GM21447 (cell line): ENCODE results near the gene IL6R.

Source experiments
- ATAC-seq: cut with Tn5 transposase; IDR thresholded peaks from one replicate; pipeline ENCODE4 v1.9.1; 2021; ENCODE audit not compliant: unreplicated experiment

The IL6R gene

DNA sequence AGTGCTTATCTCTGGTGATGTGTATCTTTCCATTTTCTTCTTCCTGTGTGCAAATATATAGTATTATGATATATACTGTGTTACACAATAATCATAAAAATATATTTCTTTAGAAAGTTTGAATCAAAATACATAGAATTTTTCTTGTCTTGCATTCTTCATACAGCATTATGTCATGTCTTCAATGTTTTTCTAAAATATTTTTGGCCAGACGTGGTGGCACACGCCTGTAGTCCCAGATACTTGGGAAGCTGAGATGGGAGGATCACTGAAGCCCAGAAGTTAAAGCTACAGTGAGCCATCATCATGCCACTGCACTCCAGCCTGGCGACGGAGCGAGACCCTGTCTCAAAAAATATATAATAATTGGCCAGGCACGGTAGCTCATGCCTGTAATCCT lies 41.6 kb downstream of the IL6R start:
- ATAC-seq, result no peak

GRCh38 chr1:154448331-154448811 lies 43.2 kb downstream of the IL6R start:
- no peak for ATAC-seq

- no peak for ATAC-seq
Measured at GRCh38 chr1:154453161-154453560, 48.0 kb downstream of the IL6R start.

DNA sequence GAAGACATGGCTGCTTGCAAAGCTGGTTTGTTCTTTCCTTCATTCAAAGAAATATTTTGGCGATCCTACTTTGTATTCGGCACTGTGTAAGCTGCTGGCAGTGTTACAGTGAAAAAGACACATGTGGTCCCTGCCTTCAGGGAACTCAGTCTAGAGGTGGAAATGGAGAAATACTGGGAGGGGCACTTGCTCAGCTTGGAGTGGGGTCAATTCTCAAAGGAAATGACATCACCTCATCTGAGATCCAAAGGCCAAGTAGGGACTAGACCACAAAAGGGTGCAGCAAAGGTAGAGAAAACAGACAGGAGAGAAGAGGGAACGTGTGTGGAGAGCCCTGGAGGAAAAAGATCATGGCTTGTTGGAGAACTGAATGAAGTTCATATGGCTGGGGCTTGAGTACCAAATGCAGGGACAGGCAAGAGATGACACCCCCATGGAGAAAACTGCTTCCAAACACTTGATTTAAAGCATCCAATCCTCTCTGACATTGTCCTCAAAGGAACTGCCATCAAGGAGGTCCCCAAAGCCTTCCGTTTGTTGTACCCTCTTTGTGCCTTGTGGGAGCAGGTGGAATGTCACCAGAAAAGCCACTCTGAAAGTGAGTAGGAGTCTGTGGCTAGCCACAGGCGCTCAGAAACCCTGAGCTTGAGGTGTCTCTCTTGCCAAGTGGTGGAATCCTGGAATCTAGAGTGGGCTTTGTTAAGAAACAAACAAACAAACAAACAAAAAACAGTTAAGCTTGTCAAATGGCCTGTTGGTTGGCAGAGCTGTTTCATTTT lies 48.6 kb downstream of the IL6R start:
- no peak for ATAC-seq

DNA sequence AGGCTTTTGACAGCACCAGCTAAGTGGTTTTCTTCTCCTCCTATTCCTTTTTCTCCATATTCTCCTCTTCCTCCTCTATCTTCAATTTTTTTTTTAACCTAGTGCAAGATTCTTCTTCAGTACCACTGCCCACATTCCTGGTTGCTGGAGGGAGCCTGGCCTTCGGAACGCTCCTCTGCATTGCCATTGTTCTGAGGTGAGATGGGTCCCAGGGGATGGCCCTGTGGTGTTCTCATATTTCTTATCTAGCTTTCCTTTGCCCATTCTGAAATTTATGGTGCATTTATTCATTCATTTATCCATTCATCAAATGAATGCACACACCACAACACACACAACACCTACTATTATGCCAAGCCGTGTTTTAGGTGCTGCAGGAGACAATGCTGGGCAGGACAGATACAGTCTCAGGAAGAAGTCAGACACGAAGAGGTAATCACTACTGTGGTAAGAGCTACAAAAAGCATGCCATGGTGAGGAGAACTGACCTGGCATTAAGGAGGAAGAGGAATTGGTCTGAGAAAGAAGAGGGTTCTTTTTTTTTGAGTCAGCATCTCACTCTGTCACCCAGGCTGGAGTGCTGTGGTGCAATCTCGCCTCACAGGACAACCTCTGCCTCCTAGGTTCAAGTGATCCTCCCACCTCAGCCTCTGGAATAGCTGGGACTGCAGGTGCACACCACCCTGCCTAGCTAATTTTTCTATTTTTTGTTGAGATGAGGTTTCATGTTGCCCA lies 49.4 kb downstream of the IL6R start:
- ATAC-seq, result no peak

DNA sequence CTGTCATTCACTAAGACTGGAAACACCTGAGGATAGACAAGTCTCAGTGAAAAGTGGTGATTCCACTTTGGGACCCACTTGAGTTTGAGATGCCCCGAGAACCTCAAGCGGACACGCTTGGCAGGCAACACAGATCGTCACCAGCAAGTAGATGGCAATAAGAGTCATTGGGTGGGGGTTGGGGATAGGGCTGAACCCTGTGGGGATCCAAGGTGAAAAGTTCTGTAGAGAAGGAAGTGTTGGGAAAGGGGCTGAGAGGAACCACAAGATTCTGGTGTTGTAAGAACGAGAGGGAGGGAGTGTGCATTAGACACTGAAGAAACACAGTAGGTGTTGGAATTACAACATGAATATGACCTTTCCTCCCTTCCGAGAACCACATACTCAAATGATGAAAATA lies 51.5 kb downstream of the IL6R start:
- ATAC-seq, result no peak

- no peak for ATAC-seq
Measured at GRCh38 chr1:154459080-154459479, 53.9 kb downstream of the IL6R start.

DNA sequence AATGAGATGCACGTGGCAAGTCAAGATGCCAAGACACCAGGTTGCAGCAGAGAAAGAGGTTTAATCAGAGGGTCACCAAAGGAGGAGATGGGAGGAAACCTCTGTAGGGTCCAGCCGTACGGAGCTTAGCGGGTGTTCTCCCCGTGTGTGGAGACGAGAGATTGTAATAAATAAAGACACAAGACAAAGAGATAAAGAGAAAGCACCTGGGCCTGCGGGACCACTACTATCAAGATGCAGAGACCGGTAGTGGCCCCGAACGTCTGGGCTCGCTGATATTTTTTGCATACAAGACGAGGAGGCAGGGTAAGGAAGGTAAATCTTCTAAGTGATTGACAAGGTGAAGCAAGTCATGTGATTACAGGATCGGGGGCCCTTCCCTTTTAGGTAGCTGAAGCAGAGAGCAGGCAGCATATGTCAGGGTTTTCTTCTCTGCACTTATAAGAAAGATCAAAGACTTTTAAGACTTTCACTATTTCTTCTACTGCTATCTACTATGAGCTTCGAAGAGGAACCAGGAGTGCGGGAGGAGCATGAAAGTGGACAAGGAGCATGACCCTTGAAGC lies 55.6 kb downstream of the IL6R start:
- no peak for ATAC-seq

DNA sequence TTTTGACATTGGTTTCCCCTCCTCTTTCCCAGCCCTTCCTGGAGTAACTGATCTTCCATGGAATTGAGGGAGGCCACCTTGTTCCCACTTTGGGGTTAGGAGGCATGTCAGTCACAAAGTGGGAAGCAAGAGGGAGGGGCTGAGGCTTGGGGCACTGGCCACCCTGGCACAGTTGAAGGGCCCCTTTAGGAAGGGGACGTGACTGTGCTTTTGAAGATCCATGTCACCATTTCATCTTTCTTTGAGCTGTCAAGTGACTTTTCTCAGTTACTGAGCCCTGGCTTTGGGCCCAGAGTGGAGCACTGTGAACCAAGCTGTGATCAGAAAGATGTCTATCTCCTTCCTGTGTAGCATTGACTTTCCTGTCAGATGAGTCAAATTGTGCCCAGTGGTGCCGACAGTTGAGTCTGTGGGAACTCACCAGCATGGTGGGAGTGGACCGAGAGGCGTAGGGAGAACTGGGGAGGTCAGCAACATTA lies 58.4 kb downstream of the IL6R start:
- no peak for ATAC-seq

- ATAC-seq, result no peak
Measured at GRCh38 chr1:154465621-154466195, 60.6 kb downstream of the IL6R start.

DNA sequence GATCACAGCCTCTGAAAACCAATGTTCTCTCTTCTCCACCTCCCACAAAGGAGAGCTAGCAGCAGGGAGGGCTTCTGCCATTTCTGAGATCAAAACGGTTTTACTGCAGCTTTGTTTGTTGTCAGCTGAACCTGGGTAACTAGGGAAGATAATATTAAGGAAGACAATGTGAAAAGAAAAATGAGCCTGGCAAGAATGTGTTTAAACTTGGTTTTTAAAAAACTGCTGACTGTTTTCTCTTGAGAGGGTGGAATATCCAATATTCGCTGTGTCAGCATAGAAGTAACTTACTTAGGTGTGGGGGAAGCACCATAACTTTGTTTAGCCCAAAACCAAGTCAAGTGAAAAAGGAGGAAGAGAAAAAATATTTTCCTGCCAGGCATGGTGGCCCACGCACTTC lies 61.1 kb downstream of the IL6R start:
- no peak for ATAC-seq

DNA sequence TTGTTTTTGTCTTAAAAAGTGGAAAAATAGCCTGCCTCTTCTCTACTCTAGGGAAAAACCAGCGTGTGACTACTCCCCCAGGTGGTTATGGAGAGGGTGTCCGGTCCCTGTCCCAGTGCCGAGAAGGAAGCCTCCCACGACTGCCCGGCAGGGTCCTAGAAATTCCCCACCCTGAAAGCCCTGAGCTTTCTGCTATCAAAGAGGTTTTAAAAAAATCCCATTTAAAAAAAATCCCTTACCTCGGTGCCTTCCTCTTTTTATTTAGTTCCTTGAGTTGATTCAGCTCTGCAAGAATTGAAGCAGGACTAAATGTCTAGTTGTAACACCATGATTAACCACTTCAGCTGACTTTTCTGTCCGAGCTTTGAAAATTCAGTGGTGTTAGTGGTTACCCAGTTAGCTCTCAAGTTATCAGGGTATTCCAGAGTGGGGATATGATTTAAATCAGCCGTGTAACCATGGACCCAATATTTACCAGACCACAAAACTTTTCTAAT lies 61.8 kb downstream of the IL6R start:
- ATAC-seq, result no peak

DNA sequence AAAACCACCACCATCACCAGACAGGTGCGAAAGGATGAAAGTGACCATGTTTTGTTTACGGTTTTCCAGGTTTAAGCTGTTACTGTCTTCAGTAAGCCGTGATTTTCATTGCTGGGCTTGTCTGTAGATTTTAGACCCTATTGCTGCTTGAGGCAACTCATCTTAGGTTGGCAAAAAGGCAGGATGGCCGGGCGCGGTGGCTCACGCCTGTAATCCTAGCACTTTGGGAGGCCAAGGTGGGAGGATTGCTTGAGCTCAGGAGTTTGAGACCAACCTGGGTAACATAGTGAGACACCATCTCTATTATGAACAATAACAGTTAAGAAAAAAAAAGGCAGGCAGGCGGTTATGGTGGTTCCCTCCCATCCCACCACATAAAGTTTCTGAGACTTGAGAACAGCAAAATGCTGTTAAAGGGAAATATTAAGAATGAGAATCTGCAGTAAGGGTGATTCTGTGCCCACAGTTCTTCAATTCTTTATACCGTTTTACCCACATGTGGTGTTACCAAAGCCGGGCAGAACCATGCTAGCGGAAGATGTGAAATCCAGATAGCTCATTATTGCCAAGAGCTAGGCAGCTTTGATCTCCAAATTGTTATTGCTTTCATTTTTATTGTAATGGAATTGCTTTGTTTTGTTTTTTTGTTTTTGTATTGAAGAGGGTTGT lies 62.4 kb downstream of the IL6R start:
- ATAC-seq, result no peak

GRCh38 chr1:154468535-154469250 lies 63.5 kb downstream of the IL6R start:
- ATAC-seq, result no peak

DNA sequence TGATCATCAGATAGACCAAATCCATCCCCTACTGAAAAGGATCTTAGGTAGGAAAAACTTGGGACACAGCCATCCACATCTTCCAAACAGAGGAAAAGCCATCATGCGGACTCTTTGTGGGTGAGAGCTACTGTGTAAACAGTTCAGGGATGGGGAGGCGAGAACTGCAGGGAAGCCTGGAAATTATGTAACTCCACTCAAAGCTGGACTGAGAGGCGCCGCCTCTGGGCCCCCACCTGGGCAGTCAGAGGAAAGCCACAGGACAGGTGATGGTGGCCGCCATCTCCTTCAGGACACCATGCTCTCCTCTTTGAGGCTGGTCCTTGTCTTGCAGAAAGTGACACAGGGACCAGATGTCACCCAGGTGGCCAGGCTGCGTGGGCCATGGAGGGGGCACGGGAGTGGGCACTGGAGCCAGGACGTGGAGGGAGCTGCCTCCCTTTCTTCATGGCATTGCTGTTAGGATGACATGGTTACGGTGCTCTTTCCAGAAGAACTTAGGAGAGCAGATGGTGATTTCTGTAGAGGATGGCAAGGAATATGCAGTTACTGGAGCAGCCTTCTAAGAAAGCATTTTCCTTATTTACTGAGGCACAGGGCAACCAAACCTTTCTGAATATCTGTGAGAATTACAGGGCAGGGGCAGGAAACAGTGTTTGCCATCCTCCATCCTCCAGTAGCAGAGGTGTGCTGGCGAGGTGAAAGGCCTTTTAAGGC lies 64.9 kb downstream of the IL6R start:
- ATAC-seq, result no peak

DNA sequence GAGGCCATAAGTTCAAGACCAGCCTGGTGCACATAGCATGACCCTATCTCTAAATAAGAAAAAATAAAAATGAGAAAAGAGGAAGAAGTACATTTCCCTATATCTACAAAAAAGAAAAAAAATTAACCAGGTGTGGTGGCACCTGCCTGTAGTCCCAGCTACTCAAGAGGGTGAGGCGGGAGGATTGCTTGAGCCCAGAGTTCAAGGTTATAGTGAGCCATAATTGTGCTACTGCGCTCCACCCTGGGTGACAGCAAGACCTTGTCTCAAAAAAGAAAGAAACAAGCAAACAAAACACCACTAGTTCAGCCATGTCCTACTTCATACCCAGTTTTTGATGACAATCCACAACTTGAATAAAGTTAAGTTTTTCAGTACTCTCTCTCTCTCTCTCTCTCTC lies 66.2 kb downstream of the IL6R start:
- no peak for ATAC-seq

- ATAC-seq, result no peak
Measured at GRCh38 chr1:154474802-154475201, 69.7 kb downstream of the IL6R start.

GRCh38 chr1:154476791-154477190 lies 71.6 kb downstream of the IL6R start:
- ATAC-seq, result no peak

GRCh38 chr1:154478013-154478412 lies 72.9 kb downstream of the IL6R start:
- no peak for ATAC-seq

DNA sequence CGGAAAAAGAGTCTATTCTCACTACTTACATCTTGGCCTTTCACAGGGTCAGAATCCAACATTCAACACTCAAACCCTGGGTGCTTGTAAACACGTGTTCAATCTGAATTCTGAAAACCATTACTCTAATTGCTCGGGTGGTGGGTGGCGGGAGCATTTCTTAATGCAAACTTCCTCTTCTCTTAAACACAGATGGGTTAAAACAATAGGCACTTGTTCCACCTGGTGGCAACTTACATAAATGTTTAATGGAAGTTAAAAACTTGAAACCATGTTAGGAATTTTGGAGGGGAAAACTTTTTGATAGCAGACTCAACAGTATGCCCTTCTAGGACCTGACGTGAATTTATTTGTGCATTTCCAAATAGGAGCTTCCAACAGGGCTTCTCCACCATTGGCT lies 73.5 kb downstream of the IL6R start:
- no peak for ATAC-seq
